CD4-positive, alpha-beta T cell treated with Interleukin-4 for 1 hour (primary cell): Measurements from ENCODE around the gene MRPL11.
A peak's percentile ranks its signal among the peaks of the same experiment; 100 is the strongest.

Source experiments
- DNase-seq, 2 donors: peaks; one replicate each; pipeline ENCODE4 v3.0.0-alpha.2; 2020 to 2022

The MRPL11 gene

GRCh38 chr11:66438504-66439466, at the start of gene MRPL11:
TSS of gene MRPL11 (minus strand) at chr11:66438848. CDS start at chr11:66438754, 94 bp downstream.
- DNase-seq: peak; percentile 90 to 94

GRCh38 chr11:66484806-66485380, 46.2 kb upstream of the MRPL11 start:
- DNase-seq: no peak

GRCh38 chr11:66480117-66480938, 41.7 kb upstream of the MRPL11 start, which contains the start of gene DPP3:
TSS of gene DPP3 (plus strand) at chr11:66480434. CDS start at chr11:66482201, 1,767 bp downstream.
- DNase-seq: peak; percentile 95

- no peak for DNase-seq
Measured at GRCh38 chr11:66479394-66480116, 40.9 kb upstream of the MRPL11 start.

- DNase-seq: peak; percentile 33 to 47
Measured at GRCh38 chr11:66478729-66479393, 40.2 kb upstream of the MRPL11 start.

- DNase-seq: no peak
Measured at GRCh38 chr11:66477263-66478201, 38.9 kb upstream of the MRPL11 start.

GRCh38 chr11:66476841-66477251, 38.2 kb upstream of the MRPL11 start:
- DNase-seq: no peak

GRCh38 chr11:66476173-66476840, 37.7 kb upstream of the MRPL11 start:
- no peak for DNase-seq

GRCh38 chr11:66475349-66476172, 36.9 kb upstream of the MRPL11 start:
- DNase-seq: no peak

- DNase-seq: no peak
Measured at GRCh38 chr11:66473608-66474515, 35.2 kb upstream of the MRPL11 start.

- DNase-seq: no peak
Measured at GRCh38 chr11:66473167-66473566, 34.5 kb upstream of the MRPL11 start.

GRCh38 chr11:66472054-66472453, 33.4 kb upstream of the MRPL11 start:
- DNase-seq: no peak

GRCh38 chr11:66471142-66471541, 32.5 kb upstream of the MRPL11 start:
- DNase-seq: no peak

- DNase-seq: no peak
Measured at GRCh38 chr11:66470015-66470414, 31.4 kb upstream of the MRPL11 start.

GRCh38 chr11:66469441-66469840, 30.8 kb upstream of the MRPL11 start:
- no peak for DNase-seq

- DNase-seq: no peak
Measured at GRCh38 chr11:66468691-66469090, 30.0 kb upstream of the MRPL11 start.

- peak; percentile 30 to 55 for DNase-seq
Measured at GRCh38 chr11:66467756-66468155, 29.1 kb upstream of the MRPL11 start.
